PFSK-1 (cell line): ENCODE results near the gene SHBG.
A peak's percentile ranks its signal among the peaks of the same experiment; 100 is the strongest.

Source experiments
- FOXP2 ChIP-seq: optimal IDR thresholded peaks from 2 replicates; pipeline ENCODE3; 2011; ENCODE audit warnings: borderline replicate concordance, control low read depth, inconsistent platforms; ENCODE audit not compliant: insufficient read depth; ENCODE audit errors: extremely low read length, extremely low read depth
- POLR2AphosphoS5 ChIP-seq: IDR thresholded peaks from 2 replicates; pipeline ENCODE4 v1.6.1; 2012; ENCODE audit warnings: low read depth, mild to moderate bottlenecking, control low read depth, low read length, moderate library complexity
- REST ChIP-seq, 2 experiments: IDR thresholded peaks; 2 replicates each; pipeline versions ENCODE4 v1.6.1 to v1.8.0; 2011 to 2012; ENCODE audit warnings: low read depth in 2 of 2, low read length in 2 of 2, control low read depth in 1 of 2, inconsistent platforms in 1 of 2, mild to moderate bottlenecking in 1 of 2, moderate library complexity in 1 of 2; ENCODE audit not compliant: insufficient read depth in 1 of 2
- SIN3A ChIP-seq: IDR thresholded peaks from 2 replicates; pipeline ENCODE4 v1.6.1; 2012; ENCODE audit warnings: mild to moderate bottlenecking, low read length, moderate library complexity, borderline replicate concordance; ENCODE audit not compliant: insufficient read depth
- TAF1 ChIP-seq: IDR thresholded peaks from 2 replicates; pipeline ENCODE4 v1.6.1; 2012; ENCODE audit warnings: low read length, control low read depth, borderline replicate concordance; ENCODE audit not compliant: insufficient read depth

The SHBG gene

GRCh38 chr17:7611635-7612293, 18.2 kb upstream of the SHBG start:
- no peak for TF ChIP-seq SIN3A
- TF ChIP-seq POLR2AphosphoS5 = no peak
- no peak for TF ChIP-seq REST (IDR thresholded peaks at IDR 0.05; ENCODE audit: insufficient read depth in 1 of 2, low read depth in 2 of 2, low read length in 2 of 2)
- no peak for TF ChIP-seq TAF1

GRCh38 chr17:7612294-7612640, 17.7 kb upstream of the SHBG start:
- TF ChIP-seq SIN3A (no peak), REST (IDR thresholded peaks at IDR 0.05; ENCODE audit: insufficient read depth in 1 of 2, low read depth in 2 of 2, low read length in 2 of 2) (no peak), FOXP2 (no peak), POLR2AphosphoS5 (no peak), TAF1 (no peak)

GRCh38 chr17:7613769-7614424, 16.0 kb upstream of the SHBG start:
- TF ChIP-seq POLR2AphosphoS5 = no peak
- no peak for TF ChIP-seq TAF1
- TF ChIP-seq SIN3A = no peak; the same call in 1 of the 2 replicates
- no peak for TF ChIP-seq FOXP2
- no peak for TF ChIP-seq REST (IDR thresholded peaks at IDR 0.05; ENCODE audit: insufficient read depth in 1 of 2, low read depth in 2 of 2, low read length in 2 of 2)

GRCh38 chr17:7614425-7615264, 15.3 kb upstream of the SHBG start, which contains the start of gene FXR2:
Gene FXR2 (minus strand): TSS chr17:7614897. CDS start chr17:7614532, 365 bp downstream.
- TF ChIP-seq TAF1 = peak; percentile 83
- no peak for TF ChIP-seq REST (IDR thresholded peaks at IDR 0.05; ENCODE audit: insufficient read depth in 1 of 2, low read depth in 2 of 2, low read length in 2 of 2)
- TF ChIP-seq SIN3A = 0 out of 2 replicates have a peak, but pooled peaks have one; percentile 72
- peak; percentile 77 for TF ChIP-seq POLR2AphosphoS5
- TF ChIP-seq FOXP2 = peak; percentile 54
